A549 (cell line): Measurements from ENCODE around the gene RABGEF1.

ENCODE experiments used
- KDM1A ChIP-seq: fragments of 200-600 bp; sonication (generic); IDR thresholded peaks from 2 replicates; pipeline ENCODE4 v1.6.1; 2016; ENCODE audit warnings: low read depth, mild to moderate bottlenecking
- MYC ChIP-seq: IDR thresholded peaks from 2 replicates; pipeline ENCODE4 v1.6.1; 2012; ENCODE audit warnings: mild to moderate bottlenecking, inconsistent platforms, low read length, improper control_type of control experiment, borderline replicate concordance
- POLR2A ChIP-seq: IDR thresholded peaks from 2 replicates; pipeline ENCODE4 v1.6.1; 2012; ENCODE audit warnings: mild to moderate bottlenecking, low read length
- TF ChIP-seq, protein P1 (sequence below): fragments of 200-600 bp; sonication (generic); IDR thresholded peaks from 2 replicates; pipeline ENCODE4 v1.6.1; 2016; ENCODE audit warnings: antibody characterized with exemption, mild to moderate bottlenecking, moderate library complexity
- TF ChIP-seq, protein P2 (sequence below): fragments of >200 bp; sonication (Bioruptor Twin); formaldehyde crosslinking; IDR thresholded peaks from 3 replicates; pipeline ENCODE4 v1.5.1; 2016

DNA sequence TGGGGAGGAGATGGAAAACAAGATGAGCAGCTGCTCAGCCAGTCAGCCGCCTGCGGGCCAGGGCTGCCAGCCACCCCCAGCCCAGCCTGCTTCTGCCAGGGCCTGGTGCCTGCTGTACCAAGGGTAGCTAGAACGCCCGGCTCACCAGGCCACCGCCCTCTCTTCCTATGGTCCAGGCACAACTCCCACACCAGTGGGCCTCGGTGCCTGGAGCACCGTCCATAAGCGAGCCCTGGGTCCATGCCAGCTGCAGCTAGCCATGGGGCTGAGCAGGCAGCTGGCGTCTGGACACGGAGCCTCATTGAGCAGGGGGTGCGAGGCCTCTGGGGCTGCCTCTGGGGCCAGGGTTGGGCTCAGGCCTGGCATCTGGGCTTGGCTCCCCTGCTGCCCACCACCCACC is 8.5 kb upstream of the RABGEF1 start:
- TF ChIP-seq MYC (no peak), POLR2A (no peak), KDM1A (no peak)
- TF ChIP-seq, protein P1, sequence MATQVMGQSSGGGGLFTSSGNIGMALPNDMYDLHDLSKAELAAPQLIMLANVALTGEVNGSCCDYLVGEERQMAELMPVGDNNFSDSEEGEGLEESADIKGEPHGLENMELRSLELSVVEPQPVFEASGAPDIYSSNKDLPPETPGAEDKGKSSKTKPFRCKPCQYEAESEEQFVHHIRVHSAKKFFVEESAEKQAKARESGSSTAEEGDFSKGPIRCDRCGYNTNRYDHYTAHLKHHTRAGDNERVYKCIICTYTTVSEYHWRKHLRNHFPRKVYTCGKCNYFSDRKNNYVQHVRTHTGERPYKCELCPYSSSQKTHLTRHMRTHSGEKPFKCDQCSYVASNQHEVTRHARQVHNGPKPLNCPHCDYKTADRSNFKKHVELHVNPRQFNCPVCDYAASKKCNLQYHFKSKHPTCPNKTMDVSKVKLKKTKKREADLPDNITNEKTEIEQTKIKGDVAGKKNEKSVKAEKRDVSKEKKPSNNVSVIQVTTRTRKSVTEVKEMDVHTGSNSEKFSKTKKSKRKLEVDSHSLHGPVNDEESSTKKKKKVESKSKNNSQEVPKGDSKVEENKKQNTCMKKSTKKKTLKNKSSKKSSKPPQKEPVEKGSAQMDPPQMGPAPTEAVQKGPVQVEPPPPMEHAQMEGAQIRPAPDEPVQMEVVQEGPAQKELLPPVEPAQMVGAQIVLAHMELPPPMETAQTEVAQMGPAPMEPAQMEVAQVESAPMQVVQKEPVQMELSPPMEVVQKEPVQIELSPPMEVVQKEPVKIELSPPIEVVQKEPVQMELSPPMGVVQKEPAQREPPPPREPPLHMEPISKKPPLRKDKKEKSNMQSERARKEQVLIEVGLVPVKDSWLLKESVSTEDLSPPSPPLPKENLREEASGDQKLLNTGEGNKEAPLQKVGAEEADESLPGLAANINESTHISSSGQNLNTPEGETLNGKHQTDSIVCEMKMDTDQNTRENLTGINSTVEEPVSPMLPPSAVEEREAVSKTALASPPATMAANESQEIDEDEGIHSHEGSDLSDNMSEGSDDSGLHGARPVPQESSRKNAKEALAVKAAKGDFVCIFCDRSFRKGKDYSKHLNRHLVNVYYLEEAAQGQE: no peak
- TF ChIP-seq, protein P2, sequence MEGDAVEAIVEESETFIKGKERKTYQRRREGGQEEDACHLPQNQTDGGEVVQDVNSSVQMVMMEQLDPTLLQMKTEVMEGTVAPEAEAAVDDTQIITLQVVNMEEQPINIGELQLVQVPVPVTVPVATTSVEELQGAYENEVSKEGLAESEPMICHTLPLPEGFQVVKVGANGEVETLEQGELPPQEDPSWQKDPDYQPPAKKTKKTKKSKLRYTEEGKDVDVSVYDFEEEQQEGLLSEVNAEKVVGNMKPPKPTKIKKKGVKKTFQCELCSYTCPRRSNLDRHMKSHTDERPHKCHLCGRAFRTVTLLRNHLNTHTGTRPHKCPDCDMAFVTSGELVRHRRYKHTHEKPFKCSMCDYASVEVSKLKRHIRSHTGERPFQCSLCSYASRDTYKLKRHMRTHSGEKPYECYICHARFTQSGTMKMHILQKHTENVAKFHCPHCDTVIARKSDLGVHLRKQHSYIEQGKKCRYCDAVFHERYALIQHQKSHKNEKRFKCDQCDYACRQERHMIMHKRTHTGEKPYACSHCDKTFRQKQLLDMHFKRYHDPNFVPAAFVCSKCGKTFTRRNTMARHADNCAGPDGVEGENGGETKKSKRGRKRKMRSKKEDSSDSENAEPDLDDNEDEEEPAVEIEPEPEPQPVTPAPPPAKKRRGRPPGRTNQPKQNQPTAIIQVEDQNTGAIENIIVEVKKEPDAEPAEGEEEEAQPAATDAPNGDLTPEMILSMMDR: no peak
